ENCODE data around the gene PLA2G4A. TPM values are rescaled to one million over a fixed set of nuclear protein-coding genes. Genes with fewer than 3 reads are reported as not detected.
A peak's percentile ranks its signal among the peaks of the same experiment; 100 is the strongest.

Gene PLA2G4A
- total RNA-seq, 1 donor from 2014 or later = 45.3 TPM

- DNase-seq (ENCODE audit: low spot score) = no peak
These were observed 148.7 kb downstream of the PLA2G4A start for GRCh38 chr1:186977266-186977957.

GRCh38 chr1:186978596-186979556 lies 150.1 kb downstream of the PLA2G4A start:
- DNase-seq (ENCODE audit: low spot score) = no peak

DNA sequence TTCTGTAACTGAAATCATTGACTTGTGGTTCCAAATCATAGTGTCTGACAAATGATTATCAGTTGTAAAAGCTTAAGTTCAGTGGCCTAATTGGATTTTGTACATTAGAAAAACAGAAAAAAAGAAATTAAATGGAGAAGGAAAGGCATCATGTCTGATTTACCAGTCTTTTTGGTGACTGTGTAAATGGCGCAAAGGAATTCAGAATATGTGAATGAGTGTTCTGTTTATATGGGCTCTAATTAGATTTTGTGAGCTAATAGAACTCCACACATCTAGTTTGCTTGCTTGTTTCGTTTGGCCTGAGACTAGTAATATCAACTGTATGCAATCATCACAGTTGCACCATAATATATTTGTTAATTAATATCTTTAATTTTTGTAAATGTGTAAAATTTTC lies 151.7 kb downstream of the PLA2G4A start:
- DNase-seq (ENCODE audit: low spot score) = no peak

- no peak for DNase-seq (ENCODE audit: low spot score)
These were observed 153.4 kb downstream of the PLA2G4A start for GRCh38 chr1:186982116-186982515.

DNA sequence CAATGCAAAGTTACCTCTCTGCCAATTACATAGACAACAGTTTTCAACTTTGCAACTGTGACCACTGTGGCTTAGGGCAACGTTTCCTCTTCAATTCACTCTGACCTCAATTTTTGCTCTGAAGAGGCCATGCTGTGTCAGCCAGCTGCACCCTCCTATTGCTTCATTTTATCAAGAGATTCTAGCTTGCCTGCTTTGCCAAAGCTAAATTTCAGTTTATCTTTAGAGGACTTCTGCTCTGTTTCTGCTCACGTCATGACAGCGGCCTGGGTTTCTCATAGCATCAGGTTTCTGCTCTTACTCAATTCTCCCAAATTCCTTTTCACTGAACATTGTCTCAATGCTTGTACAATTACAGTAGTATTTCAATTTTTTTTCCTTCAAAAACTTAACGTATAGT lies 154.6 kb downstream of the PLA2G4A start:
- peak; percentile 46 for DNase-seq (ENCODE audit: low spot score)

- DNase-seq (ENCODE audit: low spot score) = no peak
These were observed 156.2 kb downstream of the PLA2G4A start for GRCh38 chr1:186984959-186985358.

GRCh38 chr1:186985889-186986491 lies 157.2 kb downstream of the PLA2G4A start:
- no peak for DNase-seq (ENCODE audit: low spot score)

- no peak for DNase-seq (ENCODE audit: low spot score)
These were observed 158.3 kb downstream of the PLA2G4A start for GRCh38 chr1:186987065-186987464.

GRCh38 chr1:186987769-186988168 lies 159.0 kb downstream of the PLA2G4A start:
- no peak for DNase-seq (ENCODE audit: low spot score)

DNA sequence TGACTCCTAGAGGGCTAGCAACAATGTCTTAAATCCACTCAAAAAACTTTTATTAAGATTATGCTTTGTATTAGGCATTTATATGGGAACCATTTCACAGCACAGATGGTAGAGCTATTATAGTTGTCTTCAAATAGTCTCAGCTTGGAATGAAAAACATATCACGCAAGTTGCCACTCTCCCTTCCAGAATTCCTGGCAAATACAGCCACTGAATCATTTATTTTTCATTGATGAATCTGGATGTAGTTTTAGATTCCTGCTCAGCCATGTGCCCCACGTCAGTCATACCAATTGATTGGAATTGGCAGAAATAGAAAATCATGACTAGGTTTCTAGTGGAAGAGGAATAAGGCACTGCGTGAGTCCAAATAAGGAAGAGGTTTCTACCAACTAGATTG lies 165.2 kb downstream of the PLA2G4A start:
- no peak for DNase-seq (ENCODE audit: low spot score)

DNA sequence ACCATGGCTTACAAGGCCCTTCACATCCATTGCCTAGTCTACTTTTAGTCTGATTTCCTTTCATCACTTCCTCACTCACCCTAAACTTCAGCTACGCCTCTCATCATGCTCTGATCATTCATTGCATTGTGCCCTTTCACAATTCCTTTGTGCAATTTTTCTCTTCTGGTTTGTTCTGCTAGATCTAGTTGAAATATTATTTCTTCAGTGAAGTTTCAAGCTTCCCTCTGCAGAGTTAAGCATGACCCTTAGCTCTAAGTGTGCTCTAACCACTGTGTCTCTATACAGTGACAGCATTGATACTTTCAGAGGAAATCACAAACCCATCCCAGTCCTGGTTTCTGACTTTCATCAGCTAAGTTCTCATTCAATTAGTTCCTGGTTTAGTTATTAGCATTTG lies 166.1 kb downstream of the PLA2G4A start:
- DNase-seq (ENCODE audit: low spot score) = no peak

DNA sequence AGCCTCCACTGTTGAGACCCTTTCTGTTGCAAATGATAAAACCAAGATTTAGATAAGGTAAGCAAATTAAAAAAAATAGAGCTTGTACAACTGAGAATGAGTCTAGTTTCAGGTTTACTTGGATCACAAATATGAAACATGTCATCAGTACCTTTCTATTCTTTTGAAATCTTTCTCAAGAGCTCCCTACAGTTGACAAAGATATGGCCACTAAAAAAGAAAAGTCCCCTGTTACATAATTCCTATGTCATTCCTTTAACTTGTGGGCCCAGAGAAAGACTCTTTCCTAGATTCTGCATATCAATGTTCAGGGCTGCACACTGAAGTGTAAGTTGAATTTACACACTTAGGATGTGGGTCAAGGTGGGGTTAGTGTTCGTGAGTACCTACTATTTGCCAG lies 168.1 kb downstream of the PLA2G4A start:
- no peak for DNase-seq (ENCODE audit: low spot score)

GRCh38 chr1:186997877-186998276 lies 169.1 kb downstream of the PLA2G4A start:
- DNase-seq (ENCODE audit: low spot score) = no peak

GRCh38 chr1:186999506-186999905 lies 170.8 kb downstream of the PLA2G4A start:
- DNase-seq (ENCODE audit: low spot score) = no peak

GRCh38 chr1:187001198-187001889 lies 172.6 kb downstream of the PLA2G4A start:
- no peak for DNase-seq (ENCODE audit: low spot score)

DNA sequence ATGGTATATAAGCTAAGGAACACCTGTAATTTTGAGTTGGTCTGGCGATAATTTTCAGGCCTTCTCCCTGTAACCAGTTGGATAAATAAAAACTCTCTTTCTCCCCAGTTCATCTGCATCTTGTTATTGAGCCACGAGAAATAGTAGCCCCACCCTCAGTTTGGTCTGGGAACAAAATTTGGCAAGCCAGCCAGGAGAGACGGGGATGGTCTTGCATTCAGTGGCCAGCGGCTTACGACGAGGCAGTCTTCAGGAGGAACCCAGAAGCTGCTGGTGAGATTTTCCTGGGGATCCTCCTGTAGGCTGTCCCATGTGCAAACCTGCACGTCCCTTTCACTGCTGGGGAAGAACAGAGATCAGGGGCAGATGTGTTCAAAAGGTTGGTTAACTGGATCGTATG lies 174.6 kb downstream of the PLA2G4A start:
- no peak for DNase-seq (ENCODE audit: low spot score)

DNA sequence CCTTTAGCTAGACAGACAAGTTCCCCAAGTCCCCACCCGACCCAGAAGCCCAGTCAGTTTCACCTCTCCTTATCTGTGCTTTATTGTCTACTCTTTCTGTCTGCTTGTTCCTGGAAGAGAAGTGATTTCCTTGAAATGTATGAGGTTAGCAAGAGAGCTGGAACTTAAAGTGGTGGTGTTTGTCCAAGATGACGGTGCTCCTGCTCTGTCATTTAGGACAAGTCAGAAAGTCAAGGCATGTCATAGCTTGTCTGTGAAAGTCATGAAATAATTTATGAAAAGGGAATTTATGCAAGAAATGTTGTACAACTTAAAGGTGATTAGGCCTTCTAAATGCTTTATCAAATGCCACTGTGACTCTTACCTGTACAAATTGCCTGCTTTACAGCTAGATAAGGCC lies 178.1 kb downstream of the PLA2G4A start:
- no peak for DNase-seq (ENCODE audit: low spot score)

DNA sequence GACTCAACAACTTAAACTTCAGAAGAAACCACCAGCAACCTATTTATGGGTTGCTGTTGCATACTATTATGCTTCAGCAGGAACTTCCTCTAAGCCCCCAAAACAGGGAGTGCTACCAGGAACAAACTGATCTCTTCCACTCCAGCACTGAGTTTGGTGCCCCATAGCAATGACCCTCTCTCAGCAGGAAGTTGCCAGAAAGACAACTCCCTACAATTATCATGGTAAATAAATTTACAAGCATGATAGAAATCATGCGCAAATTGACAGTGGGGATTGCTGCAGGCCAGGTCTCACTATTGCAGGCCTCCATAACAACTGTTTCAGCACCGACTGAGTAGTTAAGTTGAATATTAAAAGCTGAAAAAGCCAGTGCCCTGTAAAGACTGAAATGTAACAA lies 180.6 kb downstream of the PLA2G4A start:
- DNase-seq (ENCODE audit: low spot score) = no peak

DNA sequence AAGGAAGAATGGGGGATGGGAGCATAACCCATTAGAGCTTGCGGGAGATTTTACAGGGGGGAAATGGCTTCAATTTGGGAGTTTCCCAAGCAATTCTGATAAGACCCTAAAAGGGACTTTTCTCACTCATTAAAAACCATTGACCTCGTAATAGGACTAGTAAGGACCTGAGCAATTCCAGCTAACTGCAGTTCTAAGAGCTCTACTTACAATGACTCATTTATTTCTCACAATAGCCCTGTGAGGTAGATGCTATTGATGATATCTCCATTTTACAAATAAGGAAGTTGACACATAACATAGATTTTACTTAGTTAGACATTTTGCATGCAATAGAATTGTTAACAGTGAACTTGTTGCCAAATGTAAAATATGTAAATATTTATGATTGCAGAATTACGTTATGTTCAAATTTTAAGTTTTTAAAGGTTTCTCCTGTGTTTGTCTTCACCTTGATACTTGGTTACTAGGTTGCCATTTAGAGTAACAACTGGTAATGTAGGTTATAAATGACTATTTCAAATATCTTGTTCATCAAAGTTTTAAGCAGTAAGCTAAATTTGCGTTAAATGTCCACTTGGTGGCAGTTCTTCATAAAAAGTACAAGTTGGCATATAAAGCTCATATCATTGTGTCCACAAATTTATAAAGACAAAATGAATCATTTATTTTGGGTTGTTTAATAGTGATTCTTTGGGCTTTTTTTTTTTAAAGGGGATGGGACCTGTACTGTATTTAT lies 182.0 kb downstream of the PLA2G4A start:
- DNase-seq (ENCODE audit: low spot score) = no peak

DNA sequence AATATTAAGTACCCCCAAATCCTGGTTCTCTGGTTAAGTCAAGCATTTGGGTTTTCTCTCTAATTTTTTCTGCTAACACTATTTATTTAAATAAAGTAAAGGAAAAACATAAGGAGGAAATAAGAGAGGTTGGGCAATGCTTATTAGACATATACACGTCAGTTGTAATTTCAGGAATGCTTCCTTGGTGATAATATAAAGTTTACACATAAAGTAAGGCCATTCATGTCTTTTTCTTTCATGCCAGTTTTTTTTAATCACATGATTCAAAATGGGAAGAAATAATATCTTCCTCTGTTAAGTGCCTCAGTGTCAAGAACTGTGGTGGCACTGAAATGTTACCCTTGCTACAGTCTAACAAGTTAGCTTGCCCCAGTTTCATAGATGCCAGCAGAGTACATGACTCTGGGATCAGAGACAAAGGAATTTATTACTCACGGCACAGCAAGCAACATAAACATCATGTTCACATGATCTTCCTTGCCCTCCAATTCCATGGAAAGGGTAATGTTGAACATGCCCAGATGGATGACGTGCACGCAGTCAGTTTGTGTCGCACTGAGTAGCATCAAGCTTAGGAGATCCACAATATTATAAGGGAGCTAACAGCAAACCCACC lies 184.9 kb downstream of the PLA2G4A start:
- no peak for DNase-seq (ENCODE audit: low spot score)

GRCh38 chr1:187018291-187018690 lies 189.5 kb downstream of the PLA2G4A start:
- DNase-seq (ENCODE audit: low spot score) = no peak

Data from ureter (tissue), 1 donor.